Hair follicle dermal papilla cell (primary cell): ENCODE measurements around the gene IER5. TPM values are rescaled to one million over a fixed set of nuclear protein-coding genes. Genes with fewer than 3 reads are reported as not detected.

Experiments
- total RNA-seq: library from RNA; depleted of rRNA; stranded (reverse); fragments of >200 nt; gene quantifications from 2 replicates; pipeline ENCODE4 v1.2.3, GENCODE V29; 2012

The IER5 gene
- total RNA-seq = 32.0 and 33.3 TPM in 2 replicates

GRCh38 chr1:181088079-181089016 lies at the start of gene IER5:
Gene IER5 (plus strand): TSS chr1:181088700. CDS start chr1:181088903, 203 bp downstream.

Other genes with a start within 250 kb of the IER5 start
- 15.4 and 21.6 TPM in 2 replicates for gene KIAA1614, start 175.8 kb upstream of the IER5 start, total RNA-seq
- 36.2 and 37.0 TPM in 2 replicates for gene STX6, start 65.8 kb upstream of the IER5 start, total RNA-seq
- 19.3 and 26.1 TPM in 2 replicates for gene MR1, start 54.7 kb upstream of the IER5 start, total RNA-seq